NCI-H187 treated with DMSO at 0.1 percent for 48 hours (cell line): ENCODE results near the gene BPTF.
A peak's percentile ranks its signal among the peaks of the same experiment; 100 is the strongest.
"Not testable (repeated sequence)": the region's sequence is repeated elsewhere in the genome, so short reads cannot be mapped to it uniquely, and the experiment has no call there.

ENCODE experiments used
- DNase-seq: peaks from one replicate; lab custom pipeline; 2025; lab: John Stamatoyannopoulos, UW

BPTF gene

GRCh38 chr17:68015081-68015723 lies 189.9 kb downstream of the BPTF start:
- DNase-seq, result no peak

DNA sequence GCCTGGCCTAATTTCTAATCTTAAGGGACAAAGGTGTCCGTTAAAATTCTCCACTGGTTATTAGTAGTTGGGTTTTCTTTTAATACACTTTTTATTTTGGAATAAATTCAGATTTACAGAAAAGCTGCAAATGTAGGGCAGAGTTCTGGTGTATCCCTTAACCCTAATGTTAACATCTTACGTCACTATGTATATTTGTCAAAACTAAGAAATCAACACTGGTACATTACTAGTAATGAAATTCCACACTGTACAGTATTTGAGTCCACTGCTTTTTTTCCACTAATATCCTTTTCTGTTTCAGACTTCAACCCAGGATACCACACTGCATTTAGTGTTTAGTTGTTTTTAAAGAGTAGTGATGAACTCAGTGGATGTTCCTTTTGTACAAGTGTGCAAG lies 191.5 kb downstream of the BPTF start:
- DNase-seq, result no peak

- not testable (repeated sequence) for DNase-seq
Observed at GRCh38 chr17:68018493-68018892, 193.2 kb downstream of the BPTF start.

GRCh38 chr17:68019336-68019674 lies 194.0 kb downstream of the BPTF start:
- no peak for DNase-seq

DNA sequence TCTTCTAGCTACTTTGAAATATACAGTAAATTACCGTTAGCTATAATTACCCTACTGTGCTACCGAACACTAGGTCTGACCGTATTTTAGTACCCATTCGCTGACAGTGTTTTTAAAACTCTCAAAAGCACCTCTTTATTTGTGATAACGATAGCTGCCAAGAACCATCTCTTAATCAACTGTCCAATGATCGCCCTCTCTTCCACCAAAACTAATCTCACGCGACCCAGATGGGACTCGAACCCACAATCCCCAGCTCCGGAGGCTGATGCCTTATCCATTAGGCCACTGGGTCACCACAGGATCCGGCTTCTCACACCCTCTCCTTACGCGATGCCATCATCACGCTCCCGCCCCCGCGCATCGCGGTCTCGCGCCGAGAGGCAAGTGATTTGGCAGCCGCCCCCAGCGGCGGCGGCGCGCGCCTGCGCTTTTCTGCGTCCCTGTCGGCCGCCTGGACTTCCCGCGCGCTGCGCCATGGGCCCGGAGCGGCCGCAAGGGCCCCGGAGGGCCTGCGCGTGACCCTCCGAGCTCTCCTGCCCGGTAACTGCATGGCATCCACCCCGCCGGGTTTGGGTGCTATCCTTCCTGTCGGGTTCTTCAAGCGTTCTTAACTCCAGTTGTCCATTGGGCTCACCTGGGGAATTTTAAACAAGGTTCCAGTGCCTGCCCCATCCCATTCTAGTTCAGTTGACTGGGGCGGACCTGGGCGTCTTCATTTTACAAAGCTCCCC lies 194.5 kb downstream of the BPTF start:
- peak; percentile 64 for DNase-seq

GRCh38 chr17:68020409-68020756 lies 195.1 kb downstream of the BPTF start:
- DNase-seq, result no peak

- not testable (repeated sequence) for DNase-seq
Observed at GRCh38 chr17:68020791-68021190, 195.5 kb downstream of the BPTF start.

DNA sequence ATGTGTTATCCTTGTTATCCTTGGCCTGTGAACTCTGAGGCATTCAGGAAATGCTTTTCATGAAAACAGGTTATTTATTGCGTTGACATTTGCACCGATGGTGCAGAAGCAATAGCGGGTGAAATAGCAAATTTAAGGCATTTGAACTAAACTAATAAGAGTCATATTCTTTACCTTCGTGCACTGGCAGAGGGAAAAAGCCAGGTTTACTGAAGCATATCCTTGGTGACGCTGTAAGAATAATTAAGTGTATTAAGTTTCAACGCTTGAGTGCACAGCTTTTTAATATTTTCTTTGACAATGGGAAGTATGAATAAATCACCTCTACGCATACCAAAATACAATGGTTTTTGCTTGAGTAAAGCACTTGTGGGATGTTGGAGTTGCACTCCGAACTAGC lies 196.7 kb downstream of the BPTF start:
- no peak for DNase-seq

- not testable (repeated sequence) for DNase-seq
Observed at GRCh38 chr17:68022547-68022946, 197.2 kb downstream of the BPTF start.

DNA sequence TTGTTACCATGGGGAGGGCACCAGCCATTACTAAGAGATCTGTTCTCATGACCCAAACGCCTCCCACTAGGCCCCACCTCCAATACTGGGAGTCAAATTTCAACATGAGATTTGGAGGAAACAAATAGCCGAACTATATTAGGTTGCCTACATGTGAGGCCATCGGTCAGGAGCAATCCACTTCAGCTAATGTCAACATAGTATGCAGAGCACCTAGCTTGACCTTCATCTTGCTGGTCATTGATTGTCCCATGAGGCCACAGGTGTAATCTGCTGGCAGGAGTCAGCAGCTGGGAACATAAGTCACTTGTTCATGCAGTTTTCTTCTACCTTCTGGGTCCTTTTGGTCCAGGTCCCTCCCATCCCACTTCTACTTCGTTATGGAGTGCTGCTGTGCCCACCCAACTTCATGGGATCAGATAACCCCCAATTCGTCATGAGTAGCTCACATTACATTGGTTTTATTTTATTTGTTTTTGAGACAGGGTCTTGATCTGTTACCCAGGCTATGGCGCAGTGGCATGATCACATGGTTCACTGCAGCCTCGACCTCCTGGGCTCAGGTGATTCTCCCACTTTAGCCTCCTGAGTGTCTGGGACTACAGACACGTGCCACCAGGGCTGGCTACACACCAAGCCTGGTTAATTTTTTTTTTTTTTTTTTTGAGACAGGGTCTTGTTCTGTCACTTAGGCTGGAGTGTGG lies 204.4 kb downstream of the BPTF start:
- DNase-seq, result no peak
